T-helper 17 cell (primary cell): ENCODE results near the gene BIRC2. TPM values are rescaled to one million over a fixed set of nuclear protein-coding genes. Genes with fewer than 3 reads are reported as not detected.
A peak's percentile ranks its signal among the peaks of the same experiment; 100 is the strongest.

Source experiments
- ATAC-seq: fragments of 150-1000 bp; cut with Tn5 transposase; 2 replicates; pipeline ENCODE4 v1.10.0; 2021; ENCODE audit warnings: mild to moderate bottlenecking, moderate library complexity
- DNase-seq, 3 donors: peaks; one replicate each; pipeline versions ENCODE4 v3.0.0 to v3.0.0-alpha.2; 2020 to 2021
- H3K9me3 ChIP-seq: one replicate; pipeline ENCODE4 v1.7.0; 2013; ENCODE audit warnings: low read length, mild to moderate bottlenecking; ENCODE audit not compliant: control insufficient read depth, poor library complexity, severe bottlenecking
- H3K27ac Mint-ChIP-seq: one replicate; pipeline ENCODE4 v1.8.0; 2022; ENCODE audit warnings: mild to moderate bottlenecking, moderate library complexity, mixed read lengths
- H3K27me3 Mint-ChIP-seq: one replicate; pipeline ENCODE4 v1.8.0; 2022; ENCODE audit warnings: mixed read lengths
- H3K36me3 Mint-ChIP-seq: one replicate; pipeline ENCODE4 v1.8.0; 2022; ENCODE audit warnings: low read depth, mixed read lengths
- H3K4me1 Mint-ChIP-seq: one replicate; pipeline ENCODE4 v1.8.0; 2022; ENCODE audit warnings: mild to moderate bottlenecking, mixed read lengths
- H3K4me3 Mint-ChIP-seq: one replicate; pipeline ENCODE4 v1.8.0; 2022; ENCODE audit warnings: mild to moderate bottlenecking, moderate library complexity, mixed read lengths
- total RNA-seq, 4 donors: library from RNA in 2 of 4; stranded (reverse) in 2 of 4; gene quantifications; one replicate each; pipeline ENCODE4 v1.2.3 and lab custom pipeline; 2022 to 2026

Gene BIRC2
- total RNA-seq, 2 donors from 2014 or later = 76.6 to 77.9 TPM

DNA sequence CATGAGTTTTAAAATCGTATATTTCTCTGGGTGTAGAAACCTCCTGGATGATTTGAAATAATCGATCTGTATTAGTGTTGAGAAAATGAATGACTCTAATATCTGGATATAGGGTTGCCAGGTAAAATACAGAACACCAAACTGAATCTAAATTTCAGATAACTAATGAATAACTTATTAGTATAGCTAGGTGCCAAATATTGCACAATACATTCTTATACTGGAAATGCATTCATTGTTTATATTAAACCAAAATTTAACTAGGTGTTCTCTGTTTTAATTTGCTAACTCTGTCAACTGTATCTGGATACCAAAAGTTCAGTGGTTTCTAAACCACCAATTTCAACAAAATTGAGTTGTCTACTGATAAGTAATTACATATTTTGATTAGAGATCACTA is 32.2 kb upstream of the BIRC2 start:
- DNase-seq (no peak), ATAC-seq (no peak)
- Mint-ChIP-seq H3K36me3 (peaks cover 20% of the 10 kb centered on the region), H3K4me1 (peaks cover 43% of the 10 kb centered on the region), H3K27ac (peak overlapping the region; percentile 100), H3K4me3 (peak overlapping the region; percentile 68), H3K27me3 (no peaks in the 10 kb centered on the region)
- no peaks in the 10 kb centered on the region for H3K9me3 ChIP-seq

DNA sequence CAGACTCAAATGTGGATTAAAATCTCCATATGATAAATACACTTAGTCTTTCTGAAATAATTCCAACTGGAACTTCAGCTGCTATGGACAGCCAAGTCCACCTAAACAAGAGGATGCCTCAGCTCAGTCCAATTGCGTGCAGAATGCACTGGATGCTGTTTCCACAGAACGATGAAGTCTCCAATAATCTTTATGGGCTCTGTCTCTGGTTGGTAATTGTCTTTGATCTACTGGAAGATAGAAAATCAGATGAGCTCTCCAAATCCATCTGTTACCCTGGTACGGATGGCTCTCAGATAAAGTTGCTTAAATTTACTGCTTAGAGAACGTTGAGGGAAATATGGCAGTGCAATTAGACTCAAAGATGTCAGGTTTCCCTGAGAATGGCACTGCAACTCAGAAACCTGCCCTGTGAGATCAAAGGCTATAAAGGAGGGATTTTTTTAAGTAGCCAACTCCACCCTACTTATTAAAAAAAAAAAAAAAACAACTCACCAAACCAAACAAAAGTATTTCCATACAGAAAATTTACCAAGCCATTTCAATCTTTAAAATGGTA is 30.6 kb upstream of the BIRC2 start:
- H3K27ac Mint-ChIP-seq = peak overlapping the region; percentile 100
- H3K36me3 Mint-ChIP-seq = peaks cover 25% of the 10 kb centered on the region
- H3K4me1 Mint-ChIP-seq = peaks cover 54% of the 10 kb centered on the region
- no peak for DNase-seq
- no peaks in the 10 kb centered on the region for H3K27me3 Mint-ChIP-seq
- H3K4me3 Mint-ChIP-seq = peak overlapping the region; percentile 100
- peak; percentile 22 for ATAC-seq
- H3K9me3 ChIP-seq = no peaks in the 10 kb centered on the region

GRCh38 chr11:102317099-102317767 is 29.8 kb upstream of the BIRC2 start, which contains the start of gene BIRC3:
Gene BIRC3 (plus strand): TSS chr11:102317484. CDS start chr11:102324510, 7,026 bp downstream.
- Mint-ChIP-seq H3K27ac (peak within 1 kb of the TSS; percentile 100), H3K27me3 (no peaks in the 10 kb centered on the region), H3K4me1 (peaks cover 57% of the 10 kb centered on the region), H3K36me3 (peaks cover 28% of the 10 kb centered on the region), H3K4me3 (peak within 1 kb of the TSS; percentile 100)
- H3K9me3 ChIP-seq = no peaks in the 10 kb centered on the region
- ATAC-seq (peak; percentile 87), DNase-seq (peak; percentile 79 to 88 (median 85))

DNA sequence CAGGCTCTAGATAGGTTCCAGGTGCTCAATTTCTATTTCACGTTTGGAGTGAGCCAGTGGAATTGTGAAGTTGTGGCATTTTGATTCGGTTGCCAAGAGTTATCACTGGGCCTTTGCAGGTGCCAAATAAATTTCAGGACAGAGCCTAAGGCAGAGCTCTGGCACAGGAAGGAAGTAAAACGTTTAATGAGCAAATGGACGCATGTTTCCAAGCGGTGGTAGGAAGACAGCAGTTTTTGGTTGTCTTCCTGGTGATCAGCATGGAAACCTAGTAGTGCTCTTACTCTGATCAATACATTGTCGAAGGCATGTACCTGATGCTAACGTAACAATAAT is 29.3 kb upstream of the BIRC2 start:
- no peaks in the 10 kb centered on the region for H3K9me3 ChIP-seq
- Mint-ChIP-seq H3K4me3 (peak overlapping the region; percentile 100), H3K27me3 (no peaks in the 10 kb centered on the region), H3K27ac (peak overlapping the region; percentile 100), H3K4me1 (peaks cover 58% of the 10 kb centered on the region), H3K36me3 (peaks cover 31% of the 10 kb centered on the region)
- ATAC-seq (no peak), DNase-seq (no peak)

DNA sequence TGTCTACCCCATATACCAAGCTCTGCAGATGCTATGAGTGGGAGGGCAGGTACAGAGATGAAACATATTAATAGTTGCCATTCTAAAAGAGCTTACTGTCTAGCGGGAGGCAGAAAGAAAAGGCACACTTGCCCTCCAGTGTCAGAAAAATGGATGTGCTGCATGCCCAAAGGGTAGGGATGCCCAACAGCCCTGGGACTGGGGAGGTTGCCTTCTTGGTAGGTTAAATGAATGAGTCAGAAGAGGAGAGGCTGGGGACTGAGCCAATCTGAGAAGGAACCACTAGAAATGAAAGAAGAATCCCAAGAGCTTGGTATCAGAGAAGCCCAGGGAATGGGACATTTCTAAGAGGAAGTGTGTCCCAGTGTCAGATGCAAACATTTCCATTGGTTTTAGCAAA is 28.5 kb upstream of the BIRC2 start:
- H3K9me3 ChIP-seq = no peaks in the 10 kb centered on the region
- no peaks in the 10 kb centered on the region for H3K27me3 Mint-ChIP-seq
- peak; percentile 18 for ATAC-seq
- peak in 2 of 3 donors; percentile 38 to 42 for DNase-seq
- peaks cover 55% of the 10 kb centered on the region for H3K4me1 Mint-ChIP-seq
- peaks cover 31% of the 10 kb centered on the region for H3K36me3 Mint-ChIP-seq
- H3K4me3 Mint-ChIP-seq = peak overlapping the region; percentile 100
- H3K27ac Mint-ChIP-seq = peak overlapping the region; percentile 100

DNA sequence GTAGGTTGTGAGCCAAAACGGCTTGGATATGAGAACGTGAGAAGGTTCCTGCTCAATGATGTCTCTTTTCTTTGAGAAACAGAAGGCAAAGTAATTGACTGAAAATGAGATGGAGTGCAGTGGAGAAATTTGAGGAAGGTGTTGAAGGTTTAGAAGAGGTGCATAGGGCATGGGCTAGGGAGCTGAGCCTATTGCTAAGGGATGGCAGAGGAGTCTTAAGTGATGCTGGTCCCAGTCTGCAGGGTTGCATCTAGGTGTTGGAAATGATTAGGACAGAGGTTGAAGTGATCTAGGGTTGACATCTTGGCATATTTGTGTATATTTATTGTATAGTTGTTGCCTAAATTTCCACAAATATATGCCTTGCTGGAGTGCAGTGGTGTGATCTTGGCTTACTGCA is 27.5 kb upstream of the BIRC2 start:
- H3K27ac Mint-ChIP-seq = peak overlapping the region; percentile 100
- no peaks in the 10 kb centered on the region for H3K27me3 Mint-ChIP-seq
- peaks cover 57% of the 10 kb centered on the region for H3K4me1 Mint-ChIP-seq
- no peaks in the 10 kb centered on the region for H3K9me3 ChIP-seq
- DNase-seq (no peak), ATAC-seq (no peak)
- H3K36me3 Mint-ChIP-seq = peaks cover 31% of the 10 kb centered on the region
- H3K4me3 Mint-ChIP-seq = peak overlapping the region; percentile 100

DNA sequence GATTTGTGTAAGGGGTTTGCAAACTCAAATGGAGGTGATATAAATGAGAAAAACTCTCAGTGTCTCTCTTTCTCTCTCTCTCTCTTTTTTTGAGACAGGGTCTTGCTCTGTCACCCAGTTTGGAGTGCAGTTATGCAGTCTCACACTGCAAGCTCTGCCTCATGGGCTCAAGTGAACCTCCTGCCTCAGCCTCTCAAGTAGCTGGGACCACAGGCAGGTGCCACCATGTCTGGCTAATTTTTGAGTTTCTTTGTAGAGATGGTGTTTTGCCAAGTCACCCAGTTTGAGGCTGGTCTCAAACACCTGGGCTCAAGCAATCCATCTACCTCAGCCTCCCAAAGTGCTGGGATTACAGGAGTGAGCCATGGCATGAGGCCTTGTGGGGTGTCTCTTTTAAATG is 26.8 kb upstream of the BIRC2 start:
- Mint-ChIP-seq H3K27me3 (no peaks in the 10 kb centered on the region), H3K4me3 (peak overlapping the region; percentile 100), H3K4me1 (peaks cover 59% of the 10 kb centered on the region), H3K36me3 (peaks cover 31% of the 10 kb centered on the region), H3K27ac (peak overlapping the region; percentile 100)
- no peak for ATAC-seq
- H3K9me3 ChIP-seq = no peaks in the 10 kb centered on the region
- no peak for DNase-seq

- Mint-ChIP-seq H3K4me3 (peak overlapping the region; percentile 100), H3K27me3 (no peaks in the 10 kb centered on the region), H3K4me1 (peaks cover 59% of the 10 kb centered on the region), H3K36me3 (peaks cover 31% of the 10 kb centered on the region), H3K27ac (peak overlapping the region; percentile 100)
- no peaks in the 10 kb centered on the region for H3K9me3 ChIP-seq
- DNase-seq (no peak), ATAC-seq (no peak)
Observed at GRCh38 chr11:102320679-102321078, 26.3 kb upstream of the BIRC2 start.

DNA sequence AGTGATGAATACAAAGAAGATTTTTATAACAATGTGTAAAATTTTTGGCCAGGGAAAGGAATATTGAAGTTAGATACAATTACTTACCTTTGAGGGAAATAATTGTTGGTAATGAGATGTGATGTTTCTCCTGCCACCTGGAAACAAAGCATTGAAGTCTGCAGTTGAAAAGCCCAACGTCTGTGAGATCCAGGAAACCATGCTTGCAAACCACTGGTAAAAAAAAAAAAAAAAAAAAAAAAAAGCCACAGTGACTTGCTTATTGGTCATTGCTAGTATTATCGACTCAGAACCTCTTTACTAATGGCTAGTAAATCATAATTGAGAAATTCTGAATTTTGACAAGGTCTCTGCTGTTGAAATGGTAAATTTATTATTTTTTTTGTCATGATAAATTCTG is 24.5 kb upstream of the BIRC2 start:
- Mint-ChIP-seq H3K4me1 (peaks cover 55% of the 10 kb centered on the region), H3K4me3 (peak overlapping the region; percentile 83), H3K27me3 (no peaks in the 10 kb centered on the region), H3K27ac (peak overlapping the region; percentile 100), H3K36me3 (peaks cover 26% of the 10 kb centered on the region)
- no peak for ATAC-seq
- DNase-seq = no peak
- H3K9me3 ChIP-seq = no peaks in the 10 kb centered on the region

DNA sequence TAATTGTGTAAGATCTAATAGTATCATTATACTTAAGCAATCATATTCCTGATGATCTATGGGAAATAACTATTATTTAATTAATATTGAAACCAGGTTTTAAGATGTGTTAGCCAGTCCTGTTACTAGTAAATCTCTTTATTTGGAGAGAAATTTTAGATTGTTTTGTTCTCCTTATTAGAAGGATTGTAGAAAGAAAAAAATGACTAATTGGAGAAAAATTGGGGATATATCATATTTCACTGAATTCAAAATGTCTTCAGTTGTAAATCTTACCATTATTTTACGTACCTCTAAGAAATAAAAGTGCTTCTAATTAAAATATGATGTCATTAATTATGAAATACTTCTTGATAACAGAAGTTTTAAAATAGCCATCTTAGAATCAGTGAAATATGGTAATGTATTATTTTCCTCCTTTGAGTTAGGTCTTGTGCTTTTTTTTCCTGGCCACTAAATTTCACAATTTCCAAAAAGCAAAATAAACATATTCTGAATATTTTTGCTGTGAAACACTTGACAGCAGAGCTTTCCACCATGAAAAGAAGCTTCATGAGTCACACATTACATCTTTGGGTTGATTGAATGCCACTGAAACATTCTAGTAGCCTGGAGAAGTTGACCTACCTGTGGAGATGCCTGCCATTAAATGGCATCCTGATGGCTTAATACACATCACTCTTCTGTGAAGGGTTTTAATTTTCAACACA is 23.3 kb upstream of the BIRC2 start:
- no peak for ATAC-seq
- Mint-ChIP-seq H3K27ac (peak overlapping the region; percentile 100), H3K4me3 (peak overlapping the region; percentile 52), H3K36me3 (peaks cover 19% of the 10 kb centered on the region), H3K27me3 (no peaks in the 10 kb centered on the region), H3K4me1 (peaks cover 49% of the 10 kb centered on the region)
- DNase-seq = no peak
- H3K9me3 ChIP-seq = no peaks in the 10 kb centered on the region

GRCh38 chr11:102325088-102325487 is 21.9 kb upstream of the BIRC2 start:
- Mint-ChIP-seq H3K27ac (peak overlapping the region; percentile 60), H3K4me3 (peak overlapping the region; percentile 49), H3K27me3 (no peaks in the 10 kb centered on the region), H3K36me3 (peaks cover 14% of the 10 kb centered on the region), H3K4me1 (peaks cover 41% of the 10 kb centered on the region)
- ATAC-seq (no peak), DNase-seq (no peak)
- no peaks in the 10 kb centered on the region for H3K9me3 ChIP-seq

DNA sequence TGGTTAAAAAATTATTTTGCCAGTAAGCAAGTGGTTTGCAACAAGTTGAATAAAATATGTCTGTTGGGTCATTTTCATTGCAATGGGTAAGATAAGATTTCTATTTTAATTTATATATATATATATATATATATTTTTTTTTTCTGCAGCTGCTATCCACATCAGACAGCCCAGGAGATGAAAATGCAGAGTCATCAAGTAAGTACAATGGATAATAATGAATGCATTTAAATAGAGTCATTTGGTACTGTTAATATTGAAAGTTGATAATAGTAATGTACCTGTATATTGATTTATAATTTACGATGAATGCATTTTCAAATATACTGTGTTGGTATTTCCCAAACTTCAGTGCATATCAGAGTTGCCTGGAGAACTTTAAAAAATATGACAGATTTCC is 18.3 kb upstream of the BIRC2 start:
- H3K4me1 Mint-ChIP-seq = peaks cover 35% of the 10 kb centered on the region
- no peak for ATAC-seq
- no peak overlapping the region for H3K27ac Mint-ChIP-seq

GRCh38 chr11:102330231-102330630 is 16.8 kb upstream of the BIRC2 start:
- Mint-ChIP-seq H3K4me3 (no peak overlapping the region), H3K4me1 (peaks cover 23% of the 10 kb centered on the region), H3K27ac (peak overlapping the region; percentile 72), H3K27me3 (no peaks in the 10 kb centered on the region), H3K36me3 (peaks cover 15% of the 10 kb centered on the region)
- no peak for ATAC-seq
- no peaks in the 10 kb centered on the region for H3K9me3 ChIP-seq
- DNase-seq = no peak

More for the DNA sequence above, 18.3 kb upstream of the BIRC2 start:
- H3K9me3 ChIP-seq = no peaks in the 10 kb centered on the region
- Mint-ChIP-seq H3K36me3 (peaks cover 15% of the 10 kb centered on the region), H3K4me3 (no peak overlapping the region), H3K27me3 (no peaks in the 10 kb centered on the region)
- DNase-seq = no peak
